Posterior vena cava (tissue), 2 donors: ENCODE results near the gene CILP. TPM values are rescaled to one million over a fixed set of nuclear protein-coding genes. Genes with fewer than 3 reads are reported as not detected.
"Not testable (repeated sequence)": the region's sequence is repeated elsewhere in the genome, so short reads cannot be mapped to it uniquely, and the experiment has no call there.

Experiments used
- DNase-seq: peaks from one replicate; pipeline ENCODE4 v3.0.0-alpha.2; 2020; ENCODE audit warnings: low spot score
- intact Hi-C, 2 donors: fragments of 100-400 bp; cut with DNase I; formaldehyde crosslinking; loops; one replicate each; pipeline versions ENCODE4 v1.14.1 to v1.14.2; 2022 to 2023
- total RNA-seq, 2 donors: library from RNA; stranded (reverse); fragmentation: NEBNext Ultra II Directional; extraction: Animal tissue kit (Norgen Biotek cat#: 25700); gene quantifications; one replicate each; pipeline ENCODE4 v1.2.1, GENCODE V29; 2021
- donor health status: DM: yes; HTN: yes; CAD: no.
- donor health status: DM: yes; HTN: yes; CAD: no.

CILP gene
- total RNA-seq, 2 donors from 2014 or later: 9.6 to 43.4 TPM

GRCh38 chr15:65232520-65232919 is 21.2 kb upstream of the CILP start:
- DNase-seq: no peak
- intact Hi-C loops: no loop called here

DNA sequence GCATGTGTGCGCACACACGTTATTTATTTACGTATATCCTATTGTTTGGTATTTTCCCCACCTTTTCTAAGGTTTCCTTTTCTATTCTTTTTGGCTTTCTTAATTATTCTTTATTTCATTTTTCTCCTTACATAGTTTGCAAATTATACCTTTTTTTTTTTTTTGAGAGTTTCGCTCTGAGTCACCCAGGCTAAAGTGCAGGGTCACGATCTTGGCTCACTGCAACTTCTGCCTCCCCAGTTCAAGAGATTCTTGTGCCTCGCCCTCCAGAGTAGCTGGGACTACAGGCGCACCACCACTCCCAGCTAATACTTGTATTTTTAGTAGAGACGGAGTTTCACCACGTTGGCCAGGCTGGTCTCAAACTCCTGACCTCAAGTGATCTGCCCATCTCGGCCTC is 20.0 kb upstream of the CILP start:
- no peak for DNase-seq
- intact Hi-C loops: no loop called here

GRCh38 chr15:65226901-65227300 is 15.6 kb upstream of the CILP start:
- DNase-seq, intact Hi-C loops: not testable (repeated sequence)

GRCh38 chr15:65226221-65226620 is 14.9 kb upstream of the CILP start:
- DNase-seq: no peak
- intact Hi-C loops: no loop called here

DNA sequence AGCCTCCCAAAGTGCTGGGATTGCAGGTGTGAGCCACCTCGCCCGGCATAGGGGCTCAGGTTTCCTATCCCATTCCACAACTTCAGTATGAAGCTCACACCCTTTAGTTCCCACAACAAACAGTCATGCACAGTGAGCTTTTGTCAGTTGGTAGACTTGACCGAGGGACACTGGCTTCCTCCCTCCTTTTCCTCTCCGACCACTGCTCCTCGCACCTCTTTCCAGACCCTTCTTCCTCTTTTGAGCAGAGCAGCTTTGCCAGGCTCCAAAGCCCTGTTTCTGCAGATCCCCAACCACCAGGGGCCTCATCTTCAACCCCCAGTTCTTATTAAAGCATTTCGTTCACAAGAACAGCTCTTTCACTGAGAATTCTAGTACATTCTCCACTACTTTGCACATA is 12.7 kb upstream of the CILP start:
- intact Hi-C loops: loop anchor here in 1 of 2 donors (5.0 kb wide), 1 partner anchor 1763 kb away; no protein-coding TSS in a partner anchor
- no peak for DNase-seq

DNA sequence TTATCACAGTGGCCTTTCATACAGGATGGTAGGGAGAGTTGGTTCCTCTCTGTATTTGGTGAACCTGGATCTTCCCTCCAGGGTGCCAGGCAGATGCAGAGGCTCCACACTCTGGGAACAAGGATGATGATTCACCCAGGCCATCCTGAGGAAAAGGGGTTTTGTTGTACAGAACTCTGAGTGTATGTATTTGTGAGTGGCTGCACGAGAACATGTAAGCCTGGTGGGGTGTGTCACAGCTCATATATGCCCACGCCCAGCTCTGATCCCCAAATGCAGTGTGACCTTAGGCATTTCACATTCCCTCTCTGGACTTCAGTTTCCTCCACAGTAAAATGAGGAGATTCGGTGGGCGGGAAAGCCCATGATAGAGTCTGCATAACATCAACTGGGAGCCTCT is 11.6 kb upstream of the CILP start:
- DNase-seq: no peak
- intact Hi-C loops: loop anchor here in 1 of 2 donors (5.0 kb wide), 1 partner anchor 1764 kb away; no protein-coding TSS in a partner anchor

DNA sequence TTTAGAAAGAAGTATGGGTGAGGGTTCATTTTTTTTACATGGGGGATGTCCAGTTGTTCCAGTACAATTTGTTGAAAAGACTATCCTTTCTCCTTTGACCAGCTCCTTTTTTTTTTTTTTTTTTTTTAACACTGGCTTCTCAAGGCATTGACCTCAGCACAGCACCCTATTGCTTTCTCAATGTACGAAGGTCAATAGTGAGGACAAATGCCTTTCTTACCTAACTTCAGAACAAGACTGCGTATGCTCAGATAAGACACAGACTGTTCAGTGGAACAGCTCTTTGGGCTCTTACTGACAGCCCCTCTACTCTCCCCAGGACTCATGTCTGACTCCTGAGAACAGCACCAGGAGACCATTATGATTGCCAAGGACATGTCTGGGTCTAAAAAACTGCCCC is 10.4 kb upstream of the CILP start:
- DNase-seq: no peak
- intact Hi-C loops: loop anchor here in 1 of 2 donors (5.0 kb wide), 1 partner anchor 1766 kb away; no protein-coding TSS in a partner anchor

- intact Hi-C loops: no loop called here
Measured at GRCh38 chr15:65219137-65219536, 7.9 kb upstream of the CILP start.

GRCh38 chr15:65217526-65218482 is 6.5 kb upstream of the CILP start:
- intact Hi-C loops: no loop called here
- DNase-seq: no peak

More at GRCh38 chr15:65219137-65219536, 7.9 kb upstream of the CILP start:
- DNase-seq: no peak

GRCh38 chr15:65215496-65215895 is 4.2 kb upstream of the CILP start:
- no peak for DNase-seq
- intact Hi-C loops: no loop called here

GRCh38 chr15:65214010-65214409 is 2.7 kb upstream of the CILP start:
- DNase-seq: no peak
- intact Hi-C loops: no loop called here

DNA sequence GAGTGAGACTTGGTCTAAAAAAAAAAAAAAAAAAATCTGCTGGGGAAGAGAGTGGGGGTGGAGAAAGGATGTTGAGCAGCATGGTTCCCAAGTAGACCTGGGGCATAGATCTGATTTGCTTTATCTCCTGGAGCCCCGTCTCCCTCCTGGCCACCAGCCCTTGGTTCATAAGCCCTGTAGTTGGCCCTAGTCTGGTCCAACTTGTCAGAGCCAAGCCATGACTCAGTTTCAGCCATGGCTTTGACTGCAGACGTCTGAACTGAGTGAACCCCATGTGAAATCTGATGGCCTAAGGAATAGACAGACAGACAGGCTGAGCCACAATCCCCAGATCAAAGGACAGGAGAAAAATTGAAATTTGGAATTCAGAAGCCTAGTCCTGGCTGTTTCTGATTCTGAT is 2.0 kb upstream of the CILP start:
- intact Hi-C loops: no loop called here
- DNase-seq: peak; percentile 86

GRCh38 chr15:65212097-65212496 is 824 bp upstream of the CILP start:
- DNase-seq: no peak
- intact Hi-C loops: no loop called here

DNA sequence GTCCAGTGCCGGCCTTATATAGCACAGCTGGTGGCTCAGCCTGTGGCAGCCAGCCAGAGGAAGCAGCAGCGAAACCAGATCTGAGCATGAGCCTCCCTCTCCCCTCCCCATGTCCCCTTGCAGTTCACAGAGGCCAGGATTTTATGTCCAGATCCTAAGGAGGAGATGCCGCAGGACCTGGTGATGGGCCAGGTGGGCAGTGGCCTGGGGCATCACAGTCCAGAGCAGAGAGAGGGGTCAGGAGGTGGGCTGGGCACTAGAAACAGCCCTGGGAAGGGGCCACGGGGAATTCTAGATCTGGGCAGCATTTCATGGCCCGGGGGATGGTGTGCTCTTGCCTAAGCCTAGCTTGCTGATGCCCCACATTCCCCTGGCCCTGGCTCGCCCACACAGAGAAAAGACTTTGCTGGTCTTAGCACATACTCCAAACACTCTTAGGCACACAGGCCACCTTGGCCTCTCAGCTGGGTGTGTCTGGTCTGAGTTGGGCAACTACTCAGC is 259 bp upstream of the CILP start:
- peak; percentile 83 for DNase-seq
- intact Hi-C loops: no loop called here

GRCh38 chr15:65209701-65210643 is 1.3 kb downstream of the CILP start:
- no peak for DNase-seq
- intact Hi-C loops: no loop called here

- no peak for DNase-seq
- intact Hi-C loops: no loop called here
Measured at GRCh38 chr15:65208647-65209046, 2.6 kb downstream of the CILP start.

DNA sequence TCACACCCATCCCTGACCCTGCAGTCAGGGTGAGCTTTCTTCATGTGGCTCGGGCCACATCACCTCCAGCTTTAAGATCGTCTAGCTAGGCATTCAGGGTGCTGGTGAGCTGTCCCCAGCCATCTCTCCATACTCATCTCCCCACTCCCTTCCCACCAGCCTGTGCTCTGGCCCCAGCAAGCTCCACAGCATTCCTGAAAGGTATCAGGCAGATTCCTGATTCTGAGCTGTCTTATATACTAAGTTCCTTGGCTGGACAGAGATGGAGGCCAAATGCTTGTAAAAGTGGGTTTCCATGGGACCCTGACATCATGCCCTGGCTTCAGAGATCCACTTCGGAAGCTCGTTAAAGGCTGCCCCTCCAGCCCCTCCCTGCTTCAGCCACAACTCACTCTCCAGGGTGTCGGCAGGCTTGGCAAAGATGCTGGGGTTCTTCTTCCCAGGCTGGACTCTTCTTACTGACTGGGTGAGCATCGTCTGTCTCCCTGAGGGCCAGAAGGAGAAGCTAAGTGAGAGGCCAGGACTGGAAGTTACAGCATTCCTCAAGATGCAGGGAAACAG is 3.9 kb downstream of the CILP start:
- peak; percentile 22 for DNase-seq
- intact Hi-C loops: no loop called here

DNA sequence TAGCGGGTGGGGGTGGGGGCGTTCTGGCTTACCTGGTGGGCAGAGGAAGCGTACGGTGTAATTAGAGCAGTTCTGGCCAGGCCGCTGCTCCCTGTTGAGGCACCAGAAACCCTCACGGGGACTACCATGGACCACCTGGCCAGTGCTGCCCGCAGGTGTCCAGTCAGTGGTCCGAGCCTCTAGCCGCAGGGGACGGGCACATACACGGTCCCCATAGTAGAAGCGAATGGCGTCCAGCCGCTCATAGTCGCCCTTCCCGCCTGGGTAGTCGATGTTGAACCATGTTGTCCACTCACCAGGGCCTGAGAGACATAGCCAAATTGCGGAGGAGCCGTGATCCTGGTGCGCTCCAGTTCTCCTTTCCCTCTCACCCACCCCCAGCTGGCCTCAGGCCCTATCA is 4.5 kb downstream of the CILP start:
- intact Hi-C loops: no loop called here
- peak; percentile 71 for DNase-seq

DNA sequence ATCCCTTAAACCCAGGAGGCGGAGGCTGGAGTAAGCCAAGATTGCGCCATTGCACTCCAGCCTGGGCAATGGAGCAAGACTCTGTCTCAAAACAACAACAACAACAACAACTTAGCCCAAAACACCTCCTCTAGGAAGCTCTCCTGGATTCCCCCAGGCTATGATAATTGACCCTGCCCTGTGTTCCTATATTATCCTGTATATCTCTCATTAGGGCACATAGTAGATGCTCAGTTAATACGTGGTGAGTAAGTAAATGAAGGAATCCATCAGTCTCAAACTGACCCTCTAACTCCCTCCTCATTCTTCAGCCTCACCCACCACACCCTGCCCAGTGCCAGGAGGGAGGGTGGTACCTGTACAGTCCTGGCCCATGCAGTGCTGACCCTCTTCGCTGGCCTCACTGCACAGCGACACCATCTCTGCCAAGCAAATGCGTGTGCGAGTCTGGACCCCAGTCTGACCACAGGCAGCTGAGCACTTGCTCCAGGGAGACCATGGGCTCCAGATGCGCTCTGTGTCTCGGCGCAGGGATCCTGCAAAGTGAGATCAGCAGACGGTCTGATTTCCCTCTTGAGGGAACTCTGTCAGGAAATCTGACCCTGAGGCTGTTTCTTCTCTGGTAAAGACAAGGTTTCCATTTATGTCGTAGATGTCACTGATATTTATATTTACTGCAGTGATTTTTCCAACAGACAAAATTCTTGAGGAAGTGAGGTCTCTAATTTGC is 6.2 kb downstream of the CILP start:
- intact Hi-C loops: no loop called here
- DNase-seq: peak; percentile 47
